DOHH2 (cell line): Measurements from ENCODE around the gene IFRD2.
"Not testable (repeated sequence)": the region's sequence is repeated elsewhere in the genome, so short reads cannot be mapped to it uniquely, and the experiment has no call there.

Source experiments
- H3F3A ChIP-seq: fragments of 200-600 bp; sonication (generic), shearing (Covaris generic); 2 replicates; pipeline ENCODE4 v1.6.0; 2016; ENCODE audit warnings: antibody characterized with exemption, mild to moderate bottlenecking; ENCODE audit not compliant: control insufficient read depth, insufficient read depth
- H3K27ac ChIP-seq: fragments of 200-600 bp; sonication (generic); 2 replicates; pipeline ENCODE4 v1.5.1; 2014; ENCODE audit warnings: low read depth, mild to moderate bottlenecking, low read length, moderate library complexity
- H3K27me3 ChIP-seq: fragments of 200-600 bp; sonication (generic); 2 replicates; pipeline ENCODE4 v1.6.1; 2014; ENCODE audit warnings: mild to moderate bottlenecking, low read length, mixed read lengths; ENCODE audit not compliant: control insufficient read depth
- H3K36me3 ChIP-seq: fragments of 200-600 bp; sonication (generic); 2 replicates; pipeline ENCODE4 v1.6.1; 2014; ENCODE audit warnings: mild to moderate bottlenecking, low read length, moderate library complexity, mixed read lengths; ENCODE audit not compliant: control insufficient read depth
- H3K4me1 ChIP-seq: fragments of 200-600 bp; sonication (generic); 2 replicates; pipeline ENCODE4 v1.6.1; 2014; ENCODE audit warnings: mild to moderate bottlenecking, low read length, mixed read lengths; ENCODE audit not compliant: control insufficient read depth
- H3K4me2 ChIP-seq: fragments of 200-600 bp; sonication (generic); 2 replicates; pipeline ENCODE4 v1.6.0; 2014; ENCODE audit warnings: mild to moderate bottlenecking, low read length, moderate library complexity
- H3K4me3 ChIP-seq: fragments of 200-600 bp; sonication (generic); 2 replicates; pipeline ENCODE4 v1.5.1; 2014; ENCODE audit warnings: mild to moderate bottlenecking, low read length, mixed read lengths
- H3K79me2 ChIP-seq: fragments of 200-600 bp; sonication (generic); 2 replicates; pipeline ENCODE4 v1.6.1; 2014; ENCODE audit warnings: mild to moderate bottlenecking, low read length, mixed read lengths; ENCODE audit not compliant: control insufficient read depth
- H3K9me2 ChIP-seq: fragments of 200-600 bp; sonication (generic); replicated peaks from 2 replicates; pipeline ENCODE4 v1.6.1; 2014; ENCODE audit warnings: mild to moderate bottlenecking, low read length, mixed read lengths; ENCODE audit not compliant: control insufficient read depth
- H3K9me3 ChIP-seq: fragments of 200-600 bp; sonication (generic); 2 replicates; pipeline ENCODE4 v1.6.1; 2014; ENCODE audit warnings: antibody characterized with exemption, low read length, mixed read lengths; ENCODE audit not compliant: control insufficient read depth, insufficient read depth
- H4K20me1 ChIP-seq: fragments of 200-600 bp; sonication (generic); 2 replicates; pipeline ENCODE4 v1.6.0; 2014; ENCODE audit warnings: low read depth, mild to moderate bottlenecking, antibody characterized with exemption, low read length, moderate library complexity; ENCODE audit not compliant: control insufficient read depth, insufficient read depth
- CTCF ChIP-seq: fragments of 200-600 bp; sonication (generic); IDR thresholded peaks from one replicate; pipeline ENCODE4 v1.5.1; 2014; ENCODE audit warnings: antibody characterized with exemption, mild to moderate bottlenecking, low read depth, low read length; ENCODE audit not compliant: poor library complexity, severe bottlenecking
- EZH2phosphoT487 ChIP-seq: fragments of 200-600 bp; sonication (generic); IDR thresholded peaks from 2 replicates; pipeline ENCODE4 v1.6.1; 2017; ENCODE audit warnings: borderline replicate concordance, mild to moderate bottlenecking, antibody characterized with exemption, low read length, moderate library complexity, mixed read lengths

IFRD2 gene

DNA sequence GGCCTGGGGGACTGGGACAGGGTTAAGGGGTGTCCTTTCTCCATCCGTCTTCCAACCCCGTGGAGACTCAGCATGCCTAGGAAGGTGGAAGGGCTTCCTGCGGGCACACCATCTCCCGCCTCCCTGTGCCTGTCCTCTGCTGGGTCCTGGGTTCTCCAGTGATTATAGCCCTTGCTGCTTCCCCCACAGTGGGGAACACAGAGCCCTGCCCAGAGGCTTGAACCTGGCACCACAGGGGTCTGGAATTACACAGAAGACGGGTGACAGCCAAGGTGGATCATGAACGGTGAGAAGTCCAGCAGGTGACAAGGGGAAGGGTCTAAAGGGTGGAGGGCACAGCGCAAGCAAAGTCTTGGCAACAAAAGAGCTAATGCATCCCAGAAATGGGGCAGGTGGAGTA, 29.5 kb downstream of the IFRD2 start:
- TF ChIP-seq EZH2phosphoT487: no peak
- TF ChIP-seq CTCF: no peak
- Histone ChIP-seq H4K20me1 (no peaks in the 10 kb centered on the region), H3K9me2 (no peaks in the 10 kb centered on the region), H3K9me3 (no peaks in the 10 kb centered on the region), H3K4me1 (peaks cover 10% of the 10 kb centered on the region), H3K36me3 (peaks cover 3% of the 10 kb centered on the region; the same call in 1 of the 2 replicates), H3K4me2 (no peak overlapping the region), H3F3A (no peaks in the 10 kb centered on the region), H3K27ac (no peak overlapping the region), H3K79me2 (no peaks in the 10 kb centered on the region), H3K27me3 (peaks cover 17% of the 10 kb centered on the region), H3K4me3 (no peak overlapping the region)

DNA sequence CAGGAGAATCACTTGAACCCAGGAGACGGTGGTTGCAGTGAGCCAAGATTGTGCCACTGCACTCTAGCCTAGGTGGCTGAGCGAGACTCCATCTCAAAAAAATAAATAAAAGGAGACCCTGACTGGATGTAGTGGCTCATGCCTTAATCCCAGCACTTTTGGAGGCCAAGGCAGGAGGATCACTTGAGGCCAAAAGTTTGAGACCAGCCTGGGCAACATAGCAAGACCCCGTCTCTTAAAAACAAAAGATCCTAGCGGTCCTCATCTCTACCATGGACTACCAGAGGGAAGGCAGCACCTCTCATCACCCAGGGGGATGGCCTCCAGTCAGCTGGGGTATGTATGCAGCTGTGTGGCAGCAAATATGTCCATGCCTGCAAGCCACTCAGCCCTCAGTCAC, 30.0 kb downstream of the IFRD2 start:
- not testable (repeated sequence) for H3K36me3 ChIP-seq, H3K27ac ChIP-seq, H3K79me2 ChIP-seq, H3K4me2 ChIP-seq, H3F3A ChIP-seq, H3K9me2 ChIP-seq, H4K20me1 ChIP-seq, H3K9me3 ChIP-seq, H3K4me3 ChIP-seq
- Histone ChIP-seq H3K27me3 (peaks cover 12% of the 10 kb centered on the region), H3K4me1 (peaks cover 10% of the 10 kb centered on the region)

GRCh38 chr3:50261505-50261904, 30.7 kb downstream of the IFRD2 start:
- H3K36me3 ChIP-seq: peaks cover 15% of the 10 kb centered on the region
- H3K4me2 ChIP-seq: no peak overlapping the region
- peaks cover 10% of the 10 kb centered on the region for H3K4me1 ChIP-seq
- no peaks in the 10 kb centered on the region; the same call in 1 of the 2 replicates for H3F3A ChIP-seq
- no peak overlapping the region for H3K27ac ChIP-seq
- no peaks in the 10 kb centered on the region for H3K9me3 ChIP-seq
- no peaks in the 10 kb centered on the region for H3K9me2 ChIP-seq
- no peaks in the 10 kb centered on the region for H3K79me2 ChIP-seq
- peaks cover 5% of the 10 kb centered on the region for H3K27me3 ChIP-seq
- H3K4me3 ChIP-seq: no peak overlapping the region
- no peak for TF ChIP-seq CTCF
- no peak for TF ChIP-seq EZH2phosphoT487
- no peaks in the 10 kb centered on the region for H4K20me1 ChIP-seq

- Histone ChIP-seq H3K27me3 (no peaks in the 10 kb centered on the region; the same call in 1 of the 2 replicates), H3K9me2 (no peaks in the 10 kb centered on the region), H3K4me1 (peaks cover 10% of the 10 kb centered on the region), H3K79me2 (no peaks in the 10 kb centered on the region), H3F3A (no peaks in the 10 kb centered on the region; the same call in 1 of the 2 replicates), H3K4me2 (0 out of 2 replicates have a peak overlapping the region, but pooled peaks have one; percentile 69), H3K36me3 (peaks cover 20% of the 10 kb centered on the region), H3K4me3 (no peak overlapping the region), H3K9me3 (no peaks in the 10 kb centered on the region), H4K20me1 (no peaks in the 10 kb centered on the region), H3K27ac (no peak overlapping the region)
- TF ChIP-seq CTCF (no peak), EZH2phosphoT487 (no peak)
Observed at GRCh38 chr3:50260942-50261441, 31.2 kb downstream of the IFRD2 start.
